RWPE1 (cell line): ENCODE measurements around the gene RPA1.
A peak's percentile ranks its signal among the peaks of the same experiment; 100 is the strongest.

Experiments
- CTCF ChIA-PET: fragments of 350-600 bp; sonication (Branson Sonifier 250); formaldehyde crosslinking; extraction: SDS; loops from one replicate; lab custom pipeline; 2021; lab: Yijun Ruan, JAX
- POLR2A ChIA-PET: fragments of 400-600 bp; formaldehyde crosslinking; extraction: SDS; loops from one replicate; lab custom pipeline; 2020; ENCODE audit warnings: antibody characterized with exemption; ENCODE audit not compliant: low non-redundant PET; lab: Yijun Ruan, JAX
- DNase-seq: peaks from one replicate; pipeline ENCODE4 v3.0.0; 2012; ENCODE audit warnings: low spot score
- H3K27ac ChIP-seq: fragments of 450-650 bp; 2 replicates; pipeline ENCODE4 v1.5.1; 2017
- CTCF ChIP-seq: fragments of 450-650 bp; conservative IDR thresholded peaks from 2 replicates; pipeline ENCODE4 v1.5.1; 2017; ENCODE audit warnings: low read depth, mild to moderate bottlenecking

Gene RPA1

GRCh38 chr17:1908699-1909309 lies 79.0 kb downstream of the RPA1 start:
- no peak overlapping the region for H3K27ac ChIP-seq
- ChIA-PET CTCF (interaction anchor here (0.5 to 2.7 kb wide), 12 partner anchors 16 to 680 kb away, joined by 3 to 53 read pairs (median 4); partner anchors contain the start of gene RTN4RL1), POLR2A (no interaction called here)
- TF ChIP-seq CTCF = peak; percentile 76
- peak; percentile 75 for DNase-seq

GRCh38 chr17:1909985-1910384 lies 80.2 kb downstream of the RPA1 start:
- POLR2A ChIA-PET = no interaction called here
- CTCF ChIA-PET = interaction anchor here (0.6 to 2.7 kb wide), 3 partner anchors 87 to 398 kb away, joined by 3 to 53 read pairs (median 4); partner anchors contain the start of gene RTN4RL1
- TF ChIP-seq CTCF = no peak
- no peak for DNase-seq
- no peak overlapping the region for H3K27ac ChIP-seq

GRCh38 chr17:1912146-1912545 lies 82.3 kb downstream of the RPA1 start:
- TF ChIP-seq CTCF = no peak
- no peak overlapping the region for H3K27ac ChIP-seq
- ChIA-PET CTCF (no interaction called here), POLR2A (no interaction called here)
- no peak for DNase-seq

DNA sequence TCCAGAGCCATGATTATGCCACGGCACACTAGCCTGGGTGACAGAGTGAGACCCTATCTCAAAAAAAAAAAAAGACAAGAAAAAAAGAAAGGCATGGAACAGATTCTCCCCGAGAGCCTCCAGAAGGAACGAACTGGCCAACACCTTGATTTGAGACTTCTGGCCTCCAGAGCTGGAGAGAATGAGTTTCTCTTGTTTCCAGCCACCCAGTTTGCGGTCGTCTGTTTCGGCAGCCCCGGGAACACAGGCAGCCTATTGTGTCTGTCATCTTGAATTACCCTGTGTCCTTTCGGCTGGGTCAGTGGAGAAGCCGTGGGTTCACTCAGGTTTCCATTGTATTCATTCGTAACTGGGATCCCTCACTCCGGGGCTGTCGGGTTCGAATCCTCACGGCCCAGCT lies 83.9 kb downstream of the RPA1 start:
- H3K27ac ChIP-seq = no peak overlapping the region
- no peak for TF ChIP-seq CTCF
- ChIA-PET CTCF (no interaction called here), POLR2A (no interaction called here)
- no peak for DNase-seq

DNA sequence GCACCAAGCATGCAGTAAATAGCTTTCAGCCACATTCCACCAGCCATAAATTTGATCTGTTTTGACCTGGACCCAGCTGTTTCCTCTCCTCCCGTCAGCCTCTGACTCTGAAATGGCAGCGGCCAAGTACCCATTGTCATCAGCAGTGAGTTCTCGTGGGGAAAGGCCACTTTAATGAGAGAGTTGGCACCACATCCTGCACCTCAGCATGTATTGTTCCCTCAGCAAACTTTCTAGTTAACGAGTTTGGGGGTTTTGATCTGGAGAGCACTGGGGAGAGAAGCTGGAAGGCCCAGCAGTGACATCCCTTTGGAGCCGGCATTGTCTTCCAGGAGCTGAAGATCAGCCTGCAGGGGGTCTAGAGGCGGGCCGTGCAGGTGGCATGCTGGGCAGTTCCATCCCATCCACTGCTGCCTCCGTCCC lies 84.9 kb downstream of the RPA1 start:
- no peak overlapping the region for H3K27ac ChIP-seq
- DNase-seq = no peak
- no peak for TF ChIP-seq CTCF
- ChIA-PET POLR2A (no interaction called here), CTCF (interaction anchor here (0.6 to 1.2 kb wide), 2 partner anchors 78 to 111 kb away, joined by 3 read pairs; no protein-coding TSS in a partner anchor)

DNA sequence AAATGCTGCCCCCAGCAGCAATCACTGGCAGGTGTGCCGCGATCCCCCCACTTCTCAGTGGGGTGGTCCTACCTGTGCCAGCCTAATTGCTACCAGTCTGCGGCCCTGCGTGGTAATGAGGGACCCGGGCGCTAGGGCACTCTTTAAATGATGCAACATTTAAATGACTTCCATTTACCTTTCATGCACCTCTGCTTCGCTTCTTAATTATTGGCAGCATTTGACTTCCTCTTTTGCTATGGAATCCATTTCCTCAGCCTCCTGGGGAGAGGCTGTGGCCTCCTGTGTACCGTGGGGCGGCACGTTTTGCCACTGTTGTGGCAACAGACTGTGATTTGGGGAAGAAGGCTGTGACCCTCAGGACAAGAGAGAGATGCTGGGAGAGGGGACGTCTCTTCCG lies 86.1 kb downstream of the RPA1 start:
- ChIA-PET CTCF (interaction anchor here (0.6 kb wide), 1 partner anchor 294 kb away, joined by 3 read pairs; no protein-coding TSS in a partner anchor), POLR2A (interaction anchor here (0.7 kb wide), 1 partner anchor 420 kb away, joined by 4 read pairs; no protein-coding TSS in a partner anchor)
- TF ChIP-seq CTCF = no peak
- no peak overlapping the region for H3K27ac ChIP-seq
- no peak for DNase-seq
